DND-41 (cell line): ENCODE data around the gene MMP13.

ENCODE experiments used
- EZH2 ChIP-seq: IDR thresholded peaks from 3 replicates; pipeline ENCODE4 v1.6.1; 2012; ENCODE audit warnings: borderline replicate concordance, low read depth, mild to moderate bottlenecking, moderate library complexity, low read length, inconsistent platforms; ENCODE audit not compliant: severe bottlenecking
- TF ChIP-seq, protein P1 (sequence below): IDR thresholded peaks from 2 replicates; pipeline ENCODE4 v1.5.1; 2012; ENCODE audit warnings: borderline replicate concordance, low read length, moderate library complexity, mild to moderate bottlenecking; ENCODE audit not compliant: poor library complexity, severe bottlenecking; ENCODE audit errors: extremely low read depth

DNA sequence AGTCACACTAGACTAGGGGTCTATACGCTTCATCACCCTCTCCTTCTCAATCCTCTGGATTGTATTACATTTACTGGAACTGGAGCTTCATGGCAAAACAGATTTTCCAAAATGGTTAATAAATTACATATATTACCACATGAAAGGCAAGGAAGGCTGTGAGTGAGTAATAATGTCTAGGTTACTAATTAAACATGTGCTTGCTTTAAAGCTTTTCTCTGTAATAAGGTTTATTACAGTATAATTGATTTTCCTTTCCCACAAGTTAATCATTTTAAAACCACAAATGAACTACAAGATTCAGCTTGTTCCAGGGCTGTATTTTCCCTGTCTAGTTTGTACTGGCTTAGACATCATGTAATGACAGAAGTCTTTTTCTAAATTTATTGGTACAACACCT, 25.6 kb downstream of the MMP13 start:
- TF ChIP-seq, protein P1, sequence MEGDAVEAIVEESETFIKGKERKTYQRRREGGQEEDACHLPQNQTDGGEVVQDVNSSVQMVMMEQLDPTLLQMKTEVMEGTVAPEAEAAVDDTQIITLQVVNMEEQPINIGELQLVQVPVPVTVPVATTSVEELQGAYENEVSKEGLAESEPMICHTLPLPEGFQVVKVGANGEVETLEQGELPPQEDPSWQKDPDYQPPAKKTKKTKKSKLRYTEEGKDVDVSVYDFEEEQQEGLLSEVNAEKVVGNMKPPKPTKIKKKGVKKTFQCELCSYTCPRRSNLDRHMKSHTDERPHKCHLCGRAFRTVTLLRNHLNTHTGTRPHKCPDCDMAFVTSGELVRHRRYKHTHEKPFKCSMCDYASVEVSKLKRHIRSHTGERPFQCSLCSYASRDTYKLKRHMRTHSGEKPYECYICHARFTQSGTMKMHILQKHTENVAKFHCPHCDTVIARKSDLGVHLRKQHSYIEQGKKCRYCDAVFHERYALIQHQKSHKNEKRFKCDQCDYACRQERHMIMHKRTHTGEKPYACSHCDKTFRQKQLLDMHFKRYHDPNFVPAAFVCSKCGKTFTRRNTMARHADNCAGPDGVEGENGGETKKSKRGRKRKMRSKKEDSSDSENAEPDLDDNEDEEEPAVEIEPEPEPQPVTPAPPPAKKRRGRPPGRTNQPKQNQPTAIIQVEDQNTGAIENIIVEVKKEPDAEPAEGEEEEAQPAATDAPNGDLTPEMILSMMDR: no peak
- no peak for TF ChIP-seq EZH2
